HUES48 (cell line): ENCODE measurements around the gene VSTM2B.

Experiments used
- H3K27ac ChIP-seq: one replicate; pipeline ENCODE4 v1.7.0; 2013; ENCODE audit warnings: low read depth, low read length, inconsistent platforms
- H3K27me3 ChIP-seq: 2 replicates; pipeline ENCODE4 v1.6.1; 2013; ENCODE audit warnings: mild to moderate bottlenecking, low read length; ENCODE audit not compliant: control insufficient read depth, insufficient read depth
- H3K36me3 ChIP-seq: 2 replicates; pipeline ENCODE4 v1.6.1; 2013; ENCODE audit warnings: low read length; ENCODE audit not compliant: control insufficient read depth, insufficient read depth
- H3K4me1 ChIP-seq: 2 replicates; pipeline ENCODE4 v1.6.1; 2013; ENCODE audit warnings: mild to moderate bottlenecking, low read length; ENCODE audit not compliant: control insufficient read depth, insufficient read depth
- H3K4me3 ChIP-seq: 2 replicates; pipeline ENCODE4 v1.5.1; 2013; ENCODE audit warnings: mild to moderate bottlenecking, low read depth, low read length
- H3K9ac ChIP-seq: 2 replicates; pipeline ENCODE4 v1.6.1; 2013; ENCODE audit warnings: mild to moderate bottlenecking, low read depth, low read length, moderate library complexity
- H3K9me3 ChIP-seq: 2 replicates; pipeline ENCODE4 v1.6.1; 2013; ENCODE audit warnings: low read length; ENCODE audit not compliant: control insufficient read depth, insufficient read depth

The VSTM2B gene

GRCh38 chr19:29497241-29497640 is 28.6 kb upstream of the VSTM2B start:
- Histone ChIP-seq H3K4me3 (no peak overlapping the region), H3K27ac (no peak overlapping the region), H3K27me3 (no peaks in the 10 kb centered on the region), H3K9me3 (no peaks in the 10 kb centered on the region), H3K36me3 (no peaks in the 10 kb centered on the region), H3K9ac (no peak overlapping the region), H3K4me1 (peaks cover 4% of the 10 kb centered on the region; the same call in 1 of the 2 replicates)

- Histone ChIP-seq H3K36me3 (no peaks in the 10 kb centered on the region), H3K9me3 (no peaks in the 10 kb centered on the region), H3K9ac (no peak overlapping the region), H3K27ac (no peak overlapping the region), H3K4me1 (0 out of 2 replicates have a peak, but pooled peaks cover under 1% of the 10 kb centered on the region), H3K4me3 (no peak overlapping the region), H3K27me3 (no peaks in the 10 kb centered on the region)
These were observed 27.9 kb upstream of the VSTM2B start for GRCh38 chr19:29497686-29498436.

DNA sequence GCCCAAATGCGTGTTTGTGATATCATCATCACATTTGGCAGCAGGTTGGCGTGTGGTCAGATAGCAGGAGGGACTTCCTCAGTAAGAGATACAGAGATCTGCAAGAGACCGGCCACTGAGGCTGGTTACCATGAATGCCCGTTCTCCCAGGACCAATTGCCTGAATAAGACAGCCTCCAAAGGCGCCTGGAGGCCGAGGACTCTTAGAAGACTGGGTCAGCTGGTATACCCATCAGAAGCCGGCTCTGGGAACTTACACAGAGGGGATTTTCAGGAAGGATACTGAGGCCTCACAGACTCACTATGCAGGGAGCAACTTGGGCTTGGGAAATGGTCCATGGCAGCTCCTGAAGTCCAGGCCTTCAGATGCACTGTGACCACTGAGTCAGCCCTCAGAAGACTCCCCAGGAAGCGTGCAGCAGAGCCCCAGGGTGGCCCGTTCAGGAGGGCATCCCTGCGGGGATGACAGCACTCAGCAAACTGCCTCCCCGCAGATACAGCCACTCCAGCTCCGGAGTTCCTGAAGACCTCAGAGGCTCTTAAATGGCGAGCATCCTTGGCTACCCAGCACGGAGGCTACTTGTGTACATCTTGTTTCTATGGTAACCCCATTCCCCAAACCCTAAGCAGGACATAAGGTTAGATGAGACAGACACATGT is 26.4 kb upstream of the VSTM2B start:
- Histone ChIP-seq H3K27ac (no peak overlapping the region), H3K4me3 (no peak overlapping the region), H3K36me3 (no peaks in the 10 kb centered on the region), H3K9me3 (no peaks in the 10 kb centered on the region), H3K4me1 (no peaks in the 10 kb centered on the region), H3K27me3 (no peaks in the 10 kb centered on the region), H3K9ac (no peak overlapping the region)

GRCh38 chr19:29499921-29500590 is 25.7 kb upstream of the VSTM2B start:
- Histone ChIP-seq H3K9me3 (no peaks in the 10 kb centered on the region), H3K27me3 (no peaks in the 10 kb centered on the region), H3K9ac (no peak overlapping the region), H3K36me3 (no peaks in the 10 kb centered on the region), H3K4me3 (no peak overlapping the region), H3K27ac (no peak overlapping the region), H3K4me1 (no peaks in the 10 kb centered on the region)

DNA sequence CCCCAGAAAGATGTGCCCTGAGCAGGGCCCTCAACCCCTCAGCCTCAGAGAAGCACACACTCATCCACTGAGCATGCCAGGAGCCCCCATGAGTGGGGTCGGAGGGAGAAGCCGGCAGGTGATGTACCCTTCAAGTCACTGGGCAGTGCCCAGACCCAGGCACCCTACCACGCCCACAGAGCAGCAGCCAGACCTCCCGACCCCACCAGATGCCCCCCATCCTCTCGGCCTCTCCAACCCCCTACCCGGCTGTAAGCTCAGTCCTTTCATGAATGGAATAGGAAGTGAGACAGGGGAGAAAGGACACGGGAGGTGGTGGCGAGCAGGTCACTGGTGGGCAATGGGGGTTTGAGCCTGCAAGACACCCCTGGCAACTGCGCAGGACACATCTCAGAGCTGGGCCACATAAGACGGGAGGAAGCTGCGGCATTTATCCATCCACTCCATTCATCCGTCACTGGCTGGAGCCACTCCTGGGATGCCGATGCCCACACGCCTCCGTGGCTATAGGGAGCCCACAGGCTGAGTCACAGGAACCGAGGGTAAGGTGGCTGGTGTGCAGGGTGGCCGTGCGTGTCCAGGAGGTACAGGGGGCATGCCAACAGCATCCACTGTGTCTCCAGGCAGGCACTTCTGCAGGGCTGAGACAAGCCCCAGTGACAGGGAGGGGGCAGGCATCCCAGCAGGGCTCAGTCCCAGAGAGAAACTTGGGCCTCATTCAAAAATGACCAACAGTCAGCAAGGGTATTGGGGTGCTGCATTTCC is 23.8 kb upstream of the VSTM2B start:
- H3K4me1 ChIP-seq, result no peaks in the 10 kb centered on the region
- H3K36me3 ChIP-seq, result no peaks in the 10 kb centered on the region
- no peak overlapping the region for H3K4me3 ChIP-seq
- no peaks in the 10 kb centered on the region for H3K9me3 ChIP-seq
- no peak overlapping the region for H3K27ac ChIP-seq
- H3K27me3 ChIP-seq, result no peaks in the 10 kb centered on the region
- no peak overlapping the region for H3K9ac ChIP-seq

DNA sequence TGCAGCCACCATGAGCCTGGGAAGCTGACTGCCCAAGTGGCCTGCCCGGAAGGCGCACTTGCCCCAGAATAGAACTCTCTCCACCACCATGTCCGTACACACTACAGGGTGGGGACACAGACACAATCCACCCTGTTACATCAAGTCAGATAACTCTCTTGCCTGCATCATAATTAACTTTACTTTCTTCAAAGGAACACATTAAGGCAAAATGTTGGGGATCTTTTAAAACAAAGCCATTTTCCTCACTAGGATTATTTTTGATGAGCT is 23.3 kb upstream of the VSTM2B start:
- Histone ChIP-seq H3K4me3 (no peak overlapping the region), H3K27ac (no peak overlapping the region), H3K9ac (no peak overlapping the region), H3K9me3 (no peaks in the 10 kb centered on the region), H3K27me3 (no peaks in the 10 kb centered on the region), H3K4me1 (0 out of 2 replicates have a peak, but pooled peaks cover 5% of the 10 kb centered on the region), H3K36me3 (no peaks in the 10 kb centered on the region)

- Histone ChIP-seq H3K4me3 (no peak overlapping the region), H3K9me3 (no peaks in the 10 kb centered on the region), H3K9ac (no peak overlapping the region), H3K27me3 (no peaks in the 10 kb centered on the region), H3K36me3 (no peaks in the 10 kb centered on the region), H3K4me1 (0 out of 2 replicates have a peak, but pooled peaks cover 5% of the 10 kb centered on the region), H3K27ac (no peak overlapping the region)
These were observed 22.5 kb upstream of the VSTM2B start for GRCh38 chr19:29503140-29503758.

DNA sequence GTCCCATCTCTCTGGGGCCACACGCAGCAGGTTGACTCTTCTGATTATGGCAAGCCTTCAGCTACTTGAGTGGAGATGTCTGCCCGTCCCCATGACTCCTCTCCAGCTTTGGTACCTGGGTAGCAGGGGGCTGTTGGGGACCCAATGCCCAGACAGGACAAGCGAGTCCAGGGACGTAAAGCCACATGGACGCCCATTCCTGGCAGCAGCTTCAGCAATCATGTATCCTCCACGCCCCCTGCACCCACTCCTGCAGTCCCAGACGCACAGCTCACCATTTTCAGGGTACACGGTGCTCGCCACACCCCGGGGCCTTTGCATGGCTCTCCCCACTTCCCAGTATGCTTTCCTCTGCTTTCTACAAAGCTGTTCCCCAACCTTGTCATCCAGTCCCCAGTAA is 22.0 kb upstream of the VSTM2B start:
- Histone ChIP-seq H3K4me1 (0 out of 2 replicates have a peak, but pooled peaks cover 5% of the 10 kb centered on the region), H3K9me3 (no peaks in the 10 kb centered on the region), H3K36me3 (no peaks in the 10 kb centered on the region), H3K27me3 (no peaks in the 10 kb centered on the region), H3K4me3 (no peak overlapping the region), H3K27ac (no peak overlapping the region), H3K9ac (no peak overlapping the region)

DNA sequence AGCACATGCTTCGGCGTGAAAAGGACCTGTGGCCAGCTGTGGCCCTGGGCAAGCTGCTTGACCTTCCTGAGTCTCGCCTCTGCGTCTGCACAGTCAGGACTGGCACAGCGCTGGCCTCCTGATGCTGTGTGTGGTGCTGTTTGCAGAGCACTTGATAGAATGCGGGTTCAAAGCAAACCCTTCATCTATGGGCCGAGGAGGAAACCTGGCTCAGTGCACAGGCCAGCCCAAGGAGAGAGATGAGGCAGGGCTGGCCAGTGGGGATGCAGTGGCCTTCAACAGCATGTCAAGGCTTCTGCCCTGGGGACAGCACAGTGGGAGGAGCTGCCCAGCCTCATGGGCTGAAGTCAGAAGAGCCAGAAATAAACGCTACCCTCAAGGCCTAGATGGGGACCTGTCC is 21.3 kb upstream of the VSTM2B start:
- H3K27me3 ChIP-seq, result no peaks in the 10 kb centered on the region
- no peaks in the 10 kb centered on the region for H3K36me3 ChIP-seq
- no peak overlapping the region for H3K27ac ChIP-seq
- no peak overlapping the region for H3K9ac ChIP-seq
- no peak overlapping the region for H3K4me3 ChIP-seq
- 0 out of 2 replicates have a peak, but pooled peaks cover 5% of the 10 kb centered on the region for H3K4me1 ChIP-seq
- H3K9me3 ChIP-seq, result no peaks in the 10 kb centered on the region

- no peaks in the 10 kb centered on the region for H3K27me3 ChIP-seq
- no peaks in the 10 kb centered on the region for H3K9me3 ChIP-seq
- H3K4me1 ChIP-seq, result 0 out of 2 replicates have a peak, but pooled peaks cover 5% of the 10 kb centered on the region
- H3K9ac ChIP-seq, result no peak overlapping the region
- no peak overlapping the region for H3K27ac ChIP-seq
- no peaks in the 10 kb centered on the region for H3K36me3 ChIP-seq
- H3K4me3 ChIP-seq, result no peak overlapping the region
These were observed 20.5 kb upstream of the VSTM2B start for GRCh38 chr19:29505097-29505824.
